VCaP (cell line): ENCODE results near the gene SLC24A5.

Experiments
- H3K27ac ChIP-seq: fragments of 450-650 bp; 2 replicates; pipeline ENCODE4 v1.5.1; 2017
- CTCF ChIP-seq: fragments of 450-650 bp; conservative IDR thresholded peaks from 2 replicates; pipeline ENCODE4 v1.5.1; 2017; ENCODE audit warnings: mild to moderate bottlenecking, moderate library complexity

SLC24A5 gene

GRCh38 chr15:48096813-48097212 lies 24.0 kb upstream of the SLC24A5 start:
- TF ChIP-seq CTCF, result no peak
- H3K27ac ChIP-seq, result no peak overlapping the region

GRCh38 chr15:48097264-48097663 lies 23.5 kb upstream of the SLC24A5 start:
- no peak for TF ChIP-seq CTCF
- H3K27ac ChIP-seq, result no peak overlapping the region

GRCh38 chr15:48101376-48101961 lies 19.3 kb upstream of the SLC24A5 start:
- no peak for TF ChIP-seq CTCF
- peak overlapping the region; percentile 56 for H3K27ac ChIP-seq

- H3K27ac ChIP-seq, result peak overlapping the region; percentile 56
These were observed 18.6 kb upstream of the SLC24A5 start for GRCh38 chr15:48102167-48102566.

GRCh38 chr15:48103647-48104046 lies 17.1 kb upstream of the SLC24A5 start:
- no peak for TF ChIP-seq CTCF
- H3K27ac ChIP-seq, result no peak overlapping the region; the same call in 1 of the 2 replicates

More at GRCh38 chr15:48102167-48102566, 18.6 kb upstream of the SLC24A5 start:
- TF ChIP-seq CTCF, result no peak

GRCh38 chr15:48105936-48106335 lies 14.9 kb upstream of the SLC24A5 start:
- no peak for TF ChIP-seq CTCF
- no peak overlapping the region for H3K27ac ChIP-seq

- no peak for TF ChIP-seq CTCF
- H3K27ac ChIP-seq, result no peak overlapping the region
These were observed 11.6 kb upstream of the SLC24A5 start for GRCh38 chr15:48109212-48109611.
